Small intestine (tissue), 7 donors: ENCODE data around the gene PIKFYVE. TPM values are rescaled to one million over a fixed set of nuclear protein-coding genes. Genes with fewer than 3 reads are reported as not detected.

ENCODE experiments used
- DNase-seq, 2 donors: peaks; one replicate each; pipeline versions ENCODE4 v3.0.0 to v3.0.0-alpha.2; 2013
- FAIRE-seq: peaks from 2 replicates; lab custom pipeline; 2012; peaks lifted over from hg19 to GRCh38; lab: Jason Lieb, UNC
- H3K27ac ChIP-seq, 3 donors: one replicate each; pipeline ENCODE4 v1.5.1; 2013; ENCODE audit warnings: low read length in 2 of 3, mild to moderate bottlenecking in 2 of 3, control low read depth in 1 of 3, inconsistent platforms in 1 of 3, low read depth in 1 of 3, moderate library complexity in 1 of 3
- H3K27me3 ChIP-seq, 3 donors: one replicate each; pipeline ENCODE4 v1.6.1; 2013; ENCODE audit warnings: low read length in 3 of 3, inconsistent platforms in 1 of 3; ENCODE audit not compliant: control insufficient read depth in 3 of 3, insufficient read depth in 3 of 3
- H3K36me3 ChIP-seq, 3 donors: one replicate each; pipeline ENCODE4 v1.6.1; 2013; ENCODE audit warnings: low read length in 3 of 3, inconsistent platforms in 1 of 3, low read depth in 1 of 3, mild to moderate bottlenecking in 1 of 3, moderate library complexity in 1 of 3; ENCODE audit not compliant: control insufficient read depth in 3 of 3, insufficient read depth in 2 of 3
- H3K4me1 ChIP-seq, 3 donors: one replicate each; pipeline ENCODE4 v1.6.1; 2013; ENCODE audit warnings: low read length in 2 of 3, inconsistent platforms in 1 of 3, low read depth in 1 of 3, mild to moderate bottlenecking in 1 of 3, moderate library complexity in 1 of 3; ENCODE audit not compliant: control insufficient read depth in 3 of 3, insufficient read depth in 2 of 3
- H3K4me3 ChIP-seq, 3 donors: one replicate each; pipeline ENCODE4 v1.5.1; 2013; ENCODE audit warnings: low read length in 3 of 3, control low read depth in 1 of 3, inconsistent platforms in 1 of 3, low read depth in 1 of 3, mild to moderate bottlenecking in 1 of 3, moderate library complexity in 1 of 3
- H3K9me3 ChIP-seq, 2 donors: one replicate each; pipeline ENCODE4 v1.6.1; 2013; ENCODE audit warnings: low read depth in 1 of 2, low read length in 1 of 2; ENCODE audit not compliant: control insufficient read depth in 2 of 2, insufficient read depth in 1 of 2
- WGBS, 3 donors: extraction: QIAGEN DNeasy Blood & Tissue Kit; methylation state at CpG; one replicate each; pipeline ENCODE4 v1.1.7; 2013; 5-methylcytosine and 5-hydroxymethylcytosine counted together
- polyA plus RNA-seq, 4 donors: library from polyadenylated mRNA; stranded (reverse) in 3 of 4; unstranded in 1 of 4; fragments of 200-250 nt in 3 of 4; fragments of 120-200 nt in 1 of 4; gene quantifications; one replicate each; pipeline versions ENCODE4 v1.2.1 to v1.2.3, GENCODE V29; 2013
- donor health status: healthy with polysubstance abuse.
- donor health status: control.
- donor health status: control.
- donor health status: Bipolar disorder and iron deficiency.
- donor health status: healthy.

Gene PIKFYVE
- polyA plus RNA-seq, 4 donors, result 5.1 to 17.3 (median 7.1) TPM

DNA sequence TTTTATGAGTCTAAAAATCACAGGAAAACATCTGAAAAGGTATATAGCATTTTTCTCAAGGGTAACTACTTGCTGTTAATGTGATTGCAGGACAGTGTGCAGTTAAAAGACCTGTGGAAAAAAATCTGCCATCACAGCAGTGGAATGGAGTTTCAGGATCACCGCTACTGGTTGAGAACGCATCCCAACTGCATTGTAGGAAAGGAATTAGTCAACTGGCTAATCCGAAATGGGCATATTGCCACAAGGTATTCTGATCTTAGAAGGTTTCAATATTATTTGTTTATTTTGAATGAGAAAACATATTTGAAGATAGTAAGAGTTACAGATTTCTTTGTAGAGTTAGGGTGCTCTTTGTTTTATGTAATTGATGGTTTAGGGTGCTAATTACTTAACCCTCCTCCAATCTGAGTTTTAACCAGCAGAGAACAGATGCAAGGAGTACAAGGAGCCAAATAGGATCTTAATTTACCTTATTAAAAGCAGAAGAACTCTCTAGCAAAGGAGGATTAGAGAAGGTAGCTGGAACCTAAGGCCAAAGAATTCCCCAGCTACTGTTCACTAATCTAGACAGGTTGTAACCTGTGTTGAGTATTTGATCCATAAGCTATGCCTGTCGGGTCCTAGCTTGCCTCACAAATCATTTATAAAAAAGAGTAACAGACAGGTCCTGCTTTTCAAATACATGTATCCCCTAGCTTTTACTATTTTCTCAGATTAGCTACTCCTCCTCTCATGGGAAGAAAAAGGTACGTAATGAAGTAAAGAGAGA, 35.0 kb downstream of the PIKFYVE start:
- FAIRE-seq, result no peak
- Histone ChIP-seq H3K4me3 (no peak overlapping the region), H3K27ac (no peak overlapping the region), H3K4me1 (no peaks in the 10 kb centered on the region), H3K36me3 (peaks cover 6 to 22% (median 14%) of the 10 kb centered on the region in 3 donors), H3K9me3 (no peaks in the 10 kb centered on the region), H3K27me3 (no peaks in the 10 kb centered on the region)
- WGBS, 3 donors, result 94 to 95% (median 95%) methylated on average over 5 of the region's 5 CpGs
- DNase-seq, result no peak

DNA sequence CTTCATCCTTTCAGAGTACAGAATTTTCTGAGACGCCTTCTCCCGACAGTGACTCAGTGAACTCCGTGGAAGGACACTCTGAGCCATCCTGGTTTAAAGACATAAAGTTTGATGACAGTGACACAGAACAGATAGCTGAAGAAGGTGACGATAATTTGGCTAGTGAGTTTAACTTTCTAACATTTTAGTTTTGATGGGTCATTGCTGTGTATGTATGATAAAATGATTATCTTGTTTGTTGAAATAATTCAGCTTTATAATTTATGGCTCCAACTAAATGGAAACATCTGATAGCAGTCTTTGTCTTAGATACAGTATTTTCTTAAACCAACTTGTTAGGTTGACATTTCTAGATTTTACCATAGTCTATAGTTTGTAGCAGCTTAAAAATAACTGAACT, 38.1 kb downstream of the PIKFYVE start:
- FAIRE-seq (no peak), DNase-seq (no peak)
- Histone ChIP-seq H3K4me1 (no peaks in the 10 kb centered on the region), H3K9me3 (no peaks in the 10 kb centered on the region), H3K27ac (no peak overlapping the region), H3K4me3 (no peak overlapping the region), H3K27me3 (no peaks in the 10 kb centered on the region), H3K36me3 (peaks cover 2 to 18% (median 14%) of the 10 kb centered on the region in 3 donors)
- 94 to 95% (median 94%) methylated on average over 4 of the region's 4 CpGs for WGBS, 3 donors

DNA sequence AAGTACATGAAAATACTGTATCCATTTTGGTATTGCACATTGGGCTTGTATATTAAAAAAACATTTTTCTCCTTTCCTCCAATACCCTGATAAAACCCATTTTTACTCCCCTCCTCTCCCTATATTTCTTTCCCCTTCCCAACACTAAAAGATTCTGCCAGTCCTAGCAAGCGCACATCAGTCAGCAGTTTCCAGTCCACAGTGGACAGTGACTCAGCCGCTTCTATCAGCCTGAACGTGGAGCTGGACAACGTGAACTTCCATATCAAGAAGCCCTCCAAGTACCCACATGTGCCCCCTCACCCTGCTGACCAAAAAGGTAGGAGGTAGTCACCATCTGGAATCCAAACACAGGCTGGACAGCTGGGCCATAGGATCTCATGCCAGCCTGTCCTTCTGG, 38.6 kb downstream of the PIKFYVE start:
- DNase-seq (no peak), FAIRE-seq (no peak)
- Histone ChIP-seq H3K27ac (no peak overlapping the region), H3K9me3 (no peaks in the 10 kb centered on the region), H3K36me3 (peaks cover 2 to 14% (median 13%) of the 10 kb centered on the region in 3 donors), H3K4me3 (no peak overlapping the region), H3K27me3 (no peaks in the 10 kb centered on the region), H3K4me1 (no peaks in the 10 kb centered on the region)
- WGBS, 3 donors, result 96 to 98% (median 97%) methylated on average over 4 of the region's 4 CpGs

DNA sequence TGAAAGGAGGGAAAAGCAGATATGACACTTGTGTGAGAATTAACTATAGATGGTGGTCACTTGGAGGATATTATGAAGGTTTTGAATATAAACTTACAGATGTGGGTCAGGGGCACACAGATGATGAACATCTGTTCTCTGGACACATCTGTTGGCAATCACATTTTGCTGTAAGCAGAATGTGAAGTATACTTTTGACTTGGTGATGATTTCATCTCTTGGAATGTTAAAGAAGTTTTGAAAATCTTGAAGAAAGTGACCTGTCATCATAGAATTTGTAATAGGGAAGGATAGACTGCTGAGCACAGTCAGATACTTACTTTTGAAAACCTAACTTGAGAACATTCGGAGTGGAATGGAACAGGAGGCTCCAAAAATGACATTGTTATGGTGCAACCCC, 40.2 kb downstream of the PIKFYVE start:
- no peak overlapping the region for H3K4me3 ChIP-seq
- H3K9me3 ChIP-seq, result no peaks in the 10 kb centered on the region
- no peaks in the 10 kb centered on the region for H3K27me3 ChIP-seq
- FAIRE-seq (no peak), DNase-seq (no peak)
- WGBS, 3 donors, result 97 to 100% (median 98%) methylated on average over 1 of the region's 1 CpG
- H3K36me3 ChIP-seq, result peaks cover 2 to 12% (median 4%) of the 10 kb centered on the region in 3 donors
- H3K27ac ChIP-seq, result no peak overlapping the region
- no peaks in the 10 kb centered on the region for H3K4me1 ChIP-seq

DNA sequence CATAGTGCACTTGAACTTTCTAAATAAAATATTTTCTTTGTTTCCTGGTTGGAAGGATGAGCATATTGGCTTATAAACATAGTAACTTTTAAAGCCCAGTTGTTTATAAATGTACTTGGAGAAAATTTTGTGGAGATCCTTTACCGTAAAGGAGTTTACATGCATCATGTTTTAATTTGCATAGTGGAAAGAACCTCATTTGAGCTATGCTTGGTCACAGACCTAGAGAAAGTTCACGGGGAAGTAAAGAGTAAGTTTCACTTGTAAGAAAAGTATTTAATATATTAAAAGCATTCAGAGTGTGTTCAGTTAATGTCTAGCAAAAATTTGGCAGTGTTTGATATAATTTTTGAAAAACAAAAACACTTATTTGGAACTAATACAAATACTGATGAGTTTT, 45.3 kb downstream of the PIKFYVE start:
- WGBS, 3 donors, result 57 to 88% (median 70%) methylated on average over 2 of the region's 2 CpGs
- H3K27ac ChIP-seq, result no peak overlapping the region
- DNase-seq, result no peak
- no peak for FAIRE-seq
- no peaks in the 10 kb centered on the region for H3K4me1 ChIP-seq
- no peaks in the 10 kb centered on the region for H3K9me3 ChIP-seq
- H3K27me3 ChIP-seq, result no peaks in the 10 kb centered on the region
- H3K4me3 ChIP-seq, result no peak overlapping the region
- H3K36me3 ChIP-seq, result peaks cover 2 to 17% (median 4%) of the 10 kb centered on the region in 3 donors

DNA sequence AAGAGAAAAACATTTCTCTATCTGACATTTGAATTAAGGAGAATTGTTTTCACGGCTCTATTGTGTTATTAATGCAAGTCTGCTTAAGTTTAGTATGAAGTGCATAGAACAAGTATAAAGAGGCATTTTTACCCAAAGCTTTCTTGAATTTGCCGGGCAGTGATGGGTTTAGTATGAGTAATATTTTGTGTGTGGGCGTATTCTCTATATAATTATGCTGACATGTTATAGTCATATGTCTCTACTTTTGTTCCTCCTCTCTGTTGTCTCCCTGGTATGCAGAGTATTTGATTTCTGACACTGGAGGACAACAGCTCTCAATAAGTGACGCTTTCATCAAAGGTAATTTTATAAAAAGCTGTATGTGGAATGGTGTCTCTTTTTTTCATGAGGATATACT, 45.9 kb downstream of the PIKFYVE start:
- Histone ChIP-seq H3K36me3 (peaks cover 2 to 17% (median 4%) of the 10 kb centered on the region in 3 donors), H3K27me3 (no peaks in the 10 kb centered on the region), H3K4me1 (no peaks in the 10 kb centered on the region), H3K9me3 (no peaks in the 10 kb centered on the region), H3K27ac (no peak overlapping the region), H3K4me3 (no peak overlapping the region)
- DNase-seq (no peak), FAIRE-seq (no peak)
- WGBS, 3 donors, result 76 to 83% (median 78%) methylated on average over 4 of the region's 4 CpGs

DNA sequence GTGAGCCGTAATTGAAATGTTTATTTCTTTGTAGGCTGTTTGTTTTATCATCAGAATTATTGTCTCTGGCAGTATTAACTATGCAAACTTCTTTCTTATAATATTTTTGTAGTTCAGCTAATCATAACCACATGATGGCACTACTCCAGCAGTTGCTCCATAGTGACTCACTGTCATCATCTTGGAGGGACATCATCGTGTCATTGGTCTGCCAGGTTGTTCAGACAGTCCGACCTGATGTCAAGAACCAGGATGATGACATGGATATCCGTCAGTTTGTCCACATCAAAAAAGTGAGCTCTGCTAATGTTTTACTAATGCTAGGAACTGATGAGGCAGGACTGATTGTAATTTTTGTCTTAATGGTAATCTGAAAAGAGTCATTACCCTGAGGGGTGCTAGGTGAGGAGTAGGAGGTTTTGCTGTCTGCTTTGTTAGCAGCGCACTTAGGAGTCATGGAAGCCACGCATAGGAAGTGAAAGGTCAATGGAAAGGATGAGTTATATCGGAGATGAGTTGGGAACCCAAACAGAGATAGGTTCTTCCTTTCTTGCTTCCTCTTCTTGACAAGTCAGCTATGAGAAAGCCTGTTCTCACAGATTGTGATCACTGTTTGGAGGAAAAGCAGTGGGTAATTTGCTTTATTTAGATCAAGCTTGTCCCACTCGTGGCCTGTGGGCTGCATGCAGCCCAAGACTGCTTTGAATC, 49.2 kb downstream of the PIKFYVE start:
- no peak for FAIRE-seq
- Histone ChIP-seq H3K9me3 (no peaks in the 10 kb centered on the region), H3K4me1 (no peaks in the 10 kb centered on the region), H3K27me3 (no peaks in the 10 kb centered on the region), H3K27ac (no peak overlapping the region), H3K4me3 (no peak overlapping the region), H3K36me3 (peaks cover 7 to 16% (median 8%) of the 10 kb centered on the region in 3 donors)
- 80 to 89% (median 85%) methylated on average over 8 of the region's 8 CpGs for WGBS, 3 donors
- no peak for DNase-seq

DNA sequence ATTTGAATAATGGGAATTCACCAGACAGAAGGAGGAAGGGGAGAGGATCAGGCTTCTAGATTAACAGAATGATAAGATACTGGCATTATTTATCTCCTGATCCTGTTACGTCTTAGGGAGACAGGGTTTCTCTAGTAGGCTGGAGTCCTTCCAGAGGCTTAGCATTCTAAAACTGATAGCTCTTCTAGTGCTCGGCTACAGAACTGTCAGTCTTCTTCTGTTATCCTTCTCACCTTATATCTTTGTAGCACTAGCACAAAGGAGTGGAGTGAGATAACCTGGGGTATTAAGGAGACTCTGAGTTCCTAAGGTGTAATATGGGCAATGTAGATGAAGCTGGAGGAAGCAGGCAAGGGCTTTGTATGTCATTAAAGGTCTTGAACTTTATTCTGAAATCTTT, 52.1 kb downstream of the PIKFYVE start:
- WGBS, 3 donors, result 95 to 98% (median 97%) methylated on average over 2 of the region's 2 CpGs
- H3K9me3 ChIP-seq, result no peaks in the 10 kb centered on the region
- no peak for DNase-seq
- no peak for FAIRE-seq
- H3K4me1 ChIP-seq, result no peaks in the 10 kb centered on the region
- H3K4me3 ChIP-seq, result no peak overlapping the region
- H3K36me3 ChIP-seq, result peaks cover 7 to 26% (median 10%) of the 10 kb centered on the region in 3 donors
- H3K27me3 ChIP-seq, result no peaks in the 10 kb centered on the region
- no peak overlapping the region for H3K27ac ChIP-seq
